Bronchial epithelial cell (primary cell): ENCODE data around the gene NEDD4. TPM values are rescaled to one million over a fixed set of nuclear protein-coding genes. Genes with fewer than 3 reads are reported as not detected.
"Not testable (repeated sequence)": the region's sequence is repeated elsewhere in the genome, so short reads cannot be mapped to it uniquely, and the experiment has no call there.

Experiments
- DNase-seq: peaks from one replicate; pipeline ENCODE4 v3.0.0-alpha.2; 2010; ENCODE audit warnings: low read depth
- FAIRE-seq: peaks from 2 replicates; lab custom pipeline; 2011; peaks lifted over from hg19 to GRCh38; lab: Jason Lieb, UNC
- H3K27me3 ChIP-seq: 2 replicates; pipeline ENCODE4 v1.5.1; 2011; ENCODE audit warnings: low read length; ENCODE audit not compliant: control insufficient read depth, insufficient read depth
- H3K36me3 ChIP-seq: 2 replicates; pipeline ENCODE4 v1.5.1; 2011; ENCODE audit warnings: low read length; ENCODE audit not compliant: control insufficient read depth, insufficient read depth
- H3K4me3 ChIP-seq: 2 replicates; pipeline ENCODE4 v1.5.1; 2011; ENCODE audit warnings: mild to moderate bottlenecking, low read depth, low read length, control low read depth
- total RNA-seq: library from RNA; depleted of rRNA; stranded (reverse); fragments of >200 nt; gene quantifications from 2 replicates; pipeline ENCODE4 v1.2.1, GENCODE V29; 2014
- TF ChIP-seq, protein P1 (sequence below): IDR thresholded peaks from 2 replicates; pipeline ENCODE4 v1.5.1; 2011; ENCODE audit warnings: mild to moderate bottlenecking, moderate library complexity, low read length, control low read depth, inconsistent platforms; ENCODE audit not compliant: insufficient read depth, severe bottlenecking

Gene NEDD4
- total RNA-seq, 1 donor from 2014 or later, result 37.1 TPM

DNA sequence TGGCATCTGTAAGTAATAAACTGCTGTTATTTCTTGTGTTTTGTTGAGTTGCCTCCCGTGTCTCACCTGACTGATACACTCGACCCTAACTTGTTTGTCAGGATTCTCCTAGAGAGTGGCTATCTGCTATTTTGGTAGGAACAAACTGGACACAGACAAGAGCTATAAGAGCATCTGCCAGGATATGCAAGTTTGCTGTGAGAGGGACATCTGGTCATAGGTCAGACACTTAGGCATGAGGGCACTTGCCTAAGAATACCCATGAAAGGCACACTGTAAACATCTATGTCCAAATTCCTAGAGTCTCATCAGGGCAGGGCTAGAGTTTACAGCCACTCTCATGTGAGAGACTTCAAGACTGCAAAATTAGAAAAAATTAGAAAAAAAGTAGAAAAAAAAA is 32.5 kb downstream of the NEDD4 start:
- no peak for FAIRE-seq
- Histone ChIP-seq H3K27me3 (no peaks in the 10 kb centered on the region), H3K4me3 (no peak overlapping the region), H3K36me3 (peaks cover 2% of the 10 kb centered on the region)
- DNase-seq, result no peak
- TF ChIP-seq, protein P1, sequence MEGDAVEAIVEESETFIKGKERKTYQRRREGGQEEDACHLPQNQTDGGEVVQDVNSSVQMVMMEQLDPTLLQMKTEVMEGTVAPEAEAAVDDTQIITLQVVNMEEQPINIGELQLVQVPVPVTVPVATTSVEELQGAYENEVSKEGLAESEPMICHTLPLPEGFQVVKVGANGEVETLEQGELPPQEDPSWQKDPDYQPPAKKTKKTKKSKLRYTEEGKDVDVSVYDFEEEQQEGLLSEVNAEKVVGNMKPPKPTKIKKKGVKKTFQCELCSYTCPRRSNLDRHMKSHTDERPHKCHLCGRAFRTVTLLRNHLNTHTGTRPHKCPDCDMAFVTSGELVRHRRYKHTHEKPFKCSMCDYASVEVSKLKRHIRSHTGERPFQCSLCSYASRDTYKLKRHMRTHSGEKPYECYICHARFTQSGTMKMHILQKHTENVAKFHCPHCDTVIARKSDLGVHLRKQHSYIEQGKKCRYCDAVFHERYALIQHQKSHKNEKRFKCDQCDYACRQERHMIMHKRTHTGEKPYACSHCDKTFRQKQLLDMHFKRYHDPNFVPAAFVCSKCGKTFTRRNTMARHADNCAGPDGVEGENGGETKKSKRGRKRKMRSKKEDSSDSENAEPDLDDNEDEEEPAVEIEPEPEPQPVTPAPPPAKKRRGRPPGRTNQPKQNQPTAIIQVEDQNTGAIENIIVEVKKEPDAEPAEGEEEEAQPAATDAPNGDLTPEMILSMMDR, result no peak

DNA sequence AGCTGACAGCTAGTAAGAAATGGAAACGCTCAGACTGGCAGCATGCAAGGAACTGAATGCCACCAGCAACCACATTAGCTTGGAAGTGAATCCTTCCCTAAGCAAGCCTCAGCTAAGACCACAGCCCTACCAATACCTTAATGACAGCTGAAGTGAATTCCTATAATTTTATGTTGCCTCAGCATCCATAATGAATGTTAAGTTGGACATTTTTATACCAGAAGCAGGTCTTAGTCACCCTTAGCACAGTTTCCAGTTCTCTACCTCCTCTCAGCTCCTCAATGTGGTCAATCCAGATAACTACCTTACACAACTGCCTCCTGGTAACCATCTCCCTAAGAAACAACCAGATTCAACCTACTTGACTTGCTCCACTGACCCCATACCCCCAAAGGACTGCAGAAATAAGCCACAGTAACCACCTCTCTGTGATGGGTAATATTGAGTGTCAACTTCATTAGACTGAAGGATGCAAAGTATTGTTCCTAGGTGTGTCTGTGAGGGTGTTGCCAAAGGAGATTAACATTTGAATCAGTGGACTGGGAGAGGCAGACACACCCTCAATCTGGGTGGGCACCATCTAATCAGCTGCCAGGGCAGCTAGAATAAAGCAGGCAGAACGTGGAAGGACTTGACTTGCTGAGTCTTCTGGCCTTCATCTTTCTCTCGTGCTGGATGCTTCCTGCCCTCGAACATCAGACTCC is 33.5 kb downstream of the NEDD4 start:
- Histone ChIP-seq H3K36me3 (peaks cover 2% of the 10 kb centered on the region), H3K4me3 (no peak overlapping the region), H3K27me3 (no peaks in the 10 kb centered on the region)
- FAIRE-seq (no peak), DNase-seq (no peak)
- TF ChIP-seq, protein P1, result no peak

DNA sequence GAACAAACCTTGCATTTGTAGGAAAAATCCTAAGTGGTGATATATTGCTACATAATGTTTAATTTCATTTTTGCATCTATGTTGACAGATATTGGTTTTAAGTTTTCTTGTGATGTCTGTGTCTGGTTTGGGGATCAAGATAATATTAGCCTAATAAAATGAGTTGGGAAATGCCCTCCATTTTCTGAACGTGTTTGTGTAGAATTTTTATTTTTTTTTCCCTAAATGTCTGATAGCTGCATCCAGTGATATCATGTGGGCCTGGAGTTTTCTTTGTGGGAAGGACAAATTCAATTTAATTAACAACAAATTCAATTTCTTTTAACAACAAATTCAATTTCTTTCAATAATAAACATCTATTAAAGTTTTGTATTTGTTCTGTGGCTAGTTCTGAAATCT is 35.1 kb downstream of the NEDD4 start:
- no peak for DNase-seq

DNA sequence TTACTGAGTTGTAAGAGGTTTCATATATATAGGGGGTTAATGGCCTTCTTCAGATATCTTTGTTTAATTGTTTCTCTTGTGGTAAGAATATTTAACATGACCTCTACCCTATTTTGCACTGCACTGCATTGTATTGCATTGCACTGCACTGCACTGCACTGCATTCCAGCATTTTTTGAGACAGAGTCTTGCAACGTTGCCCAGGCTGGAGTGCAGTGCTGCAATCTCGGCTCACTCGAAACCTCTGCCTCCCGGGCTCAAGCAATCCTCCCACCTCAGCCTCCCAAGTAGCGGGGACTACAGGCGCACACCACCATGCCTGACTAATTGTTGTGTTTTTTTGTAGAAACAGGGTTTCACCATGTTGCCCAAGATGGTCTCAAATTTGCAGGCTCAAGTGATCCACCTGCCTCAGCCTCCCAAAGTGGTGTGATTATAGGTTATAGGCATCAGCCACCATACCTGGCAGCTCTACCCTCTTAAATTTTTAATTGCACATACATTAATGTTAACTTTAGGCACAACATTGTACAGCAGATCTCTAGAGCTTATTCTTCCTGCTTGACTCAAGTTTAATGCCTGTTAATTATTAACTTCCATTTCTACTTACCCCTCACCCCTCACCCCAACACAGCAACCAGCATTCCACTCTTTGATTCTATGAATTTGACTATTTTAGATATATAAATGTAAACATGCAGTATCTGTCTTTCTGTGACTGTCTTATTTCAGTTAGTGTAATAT is 38.4 kb downstream of the NEDD4 start:
- DNase-seq (no peak), FAIRE-seq (no peak)
- TF ChIP-seq, protein P1, result no peak

More for the DNA sequence above, 35.1 kb downstream of the NEDD4 start:
- FAIRE-seq, result no peak
- H3K27me3 ChIP-seq, result no peaks in the 10 kb centered on the region
- TF ChIP-seq, protein P1, result no peak
- H3K4me3 ChIP-seq, result no peak overlapping the region
- peaks cover 2% of the 10 kb centered on the region for H3K36me3 ChIP-seq

DNA sequence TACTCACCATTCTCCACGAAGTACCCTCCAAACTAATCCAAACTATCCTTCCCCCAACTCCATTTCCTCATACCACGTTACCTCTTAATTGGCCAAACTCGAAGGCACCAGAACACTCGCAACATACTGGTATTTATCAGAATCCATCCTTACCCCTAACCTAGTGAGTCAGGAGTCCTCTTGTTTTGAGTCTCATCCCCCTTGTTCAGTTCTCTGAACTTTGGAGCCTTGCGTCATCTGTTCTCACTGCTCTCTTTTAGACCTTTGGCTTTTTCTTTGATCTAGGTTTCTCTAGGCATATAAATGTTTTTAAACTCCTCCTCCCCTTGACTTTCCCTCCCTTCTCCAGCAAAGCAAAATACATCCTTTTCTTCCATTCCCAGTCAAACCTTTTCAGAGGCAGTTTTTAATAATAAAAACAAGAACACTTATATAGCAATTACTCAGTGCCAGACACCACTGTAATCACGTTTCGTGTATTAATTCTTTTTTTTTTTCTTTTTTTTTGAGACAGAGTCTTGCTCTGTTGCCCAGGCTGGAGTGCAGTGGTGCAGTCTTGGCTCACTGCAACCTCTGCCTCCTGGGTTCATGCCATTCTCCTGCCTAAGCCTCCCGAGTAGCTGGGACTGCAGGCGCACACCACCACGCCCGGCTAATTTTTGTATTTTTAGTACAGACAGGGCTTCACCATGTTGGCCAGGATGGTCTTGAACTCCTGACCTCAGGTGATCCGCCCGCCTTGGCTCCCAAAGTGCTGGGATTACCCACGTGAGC is 40.7 kb downstream of the NEDD4 start:
- H3K4me3 ChIP-seq, H3K27me3 ChIP-seq, H3K36me3 ChIP-seq, DNase-seq, FAIRE-seq: not testable (repeated sequence)

More for the DNA sequence above, 38.4 kb downstream of the NEDD4 start:
- Histone ChIP-seq H3K36me3 (peaks cover 3% of the 10 kb centered on the region), H3K27me3 (no peaks in the 10 kb centered on the region), H3K4me3 (no peak overlapping the region)

DNA sequence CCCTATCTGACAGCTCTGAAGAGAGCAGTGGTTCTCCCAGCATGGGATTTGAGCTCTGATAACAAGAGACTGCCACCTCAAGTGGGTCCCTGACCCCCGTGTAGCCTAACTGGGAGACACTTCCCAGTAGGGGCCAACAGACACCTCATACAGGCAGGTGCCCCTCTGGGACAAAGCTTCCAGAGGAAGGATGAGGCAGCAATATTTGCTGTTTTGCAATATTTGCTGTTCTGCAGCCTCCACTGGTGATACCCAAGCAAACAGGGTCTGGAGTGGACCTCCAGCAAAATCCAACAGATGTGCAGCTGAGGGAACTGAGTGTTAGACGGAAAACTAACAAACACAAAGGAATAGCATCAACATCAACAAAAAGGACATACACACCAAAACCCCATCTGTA is 48.8 kb downstream of the NEDD4 start:
- not testable (repeated sequence) for H3K36me3 ChIP-seq, H3K4me3 ChIP-seq, FAIRE-seq, H3K27me3 ChIP-seq, DNase-seq
